Loucy (cell line): ENCODE measurements around the gene ETS2.

Experiments
- H2AFZ ChIP-seq: fragments of 200-600 bp; sonication (generic); 2 replicates; pipeline ENCODE4 v1.6.0; 2016; ENCODE audit warnings: antibody characterized with exemption, mild to moderate bottlenecking, low read length, moderate library complexity
- H3F3A ChIP-seq: fragments of 200-600 bp; 2 replicates; pipeline ENCODE4 v1.6.0; 2016; ENCODE audit warnings: antibody characterized with exemption, low read depth, mild to moderate bottlenecking
- H3K27me3 ChIP-seq: fragments of 200-600 bp; sonication (generic); 2 replicates; pipeline ENCODE4 v1.6.1; 2014; ENCODE audit warnings: low read length, mild to moderate bottlenecking; ENCODE audit not compliant: insufficient read depth, poor library complexity, severe bottlenecking
- H3K36me3 ChIP-seq: fragments of 200-600 bp; sonication (generic); 2 replicates; pipeline ENCODE4 v1.6.1; 2016; ENCODE audit warnings: low read length; ENCODE audit not compliant: insufficient read depth
- H3K4me1 ChIP-seq: fragments of 200-600 bp; sonication (generic); 2 replicates; pipeline ENCODE4 v1.5.1; 2014; ENCODE audit warnings: low read length, mild to moderate bottlenecking; ENCODE audit not compliant: insufficient read depth, poor library complexity, severe bottlenecking
- H3K4me2 ChIP-seq: fragments of 200-600 bp; sonication (generic); 2 replicates; pipeline ENCODE4 v1.6.0; 2014; ENCODE audit warnings: antibody characterized with exemption, low read length, low read depth, mild to moderate bottlenecking; ENCODE audit not compliant: poor library complexity, severe bottlenecking
- H3K4me3 ChIP-seq: fragments of 200-600 bp; sonication (generic); 2 replicates; pipeline ENCODE4 v1.5.1; 2014; ENCODE audit warnings: low read length, mild to moderate bottlenecking, mixed read lengths; ENCODE audit not compliant: poor library complexity, severe bottlenecking
- H3K79me2 ChIP-seq: fragments of 200-600 bp; sonication (generic); 2 replicates; pipeline ENCODE4 v1.6.1; 2014; ENCODE audit warnings: low read length; ENCODE audit not compliant: insufficient read depth
- H3K9ac ChIP-seq: fragments of 200-600 bp; sonication (generic); 2 replicates; pipeline ENCODE4 v1.6.0; 2014; ENCODE audit warnings: mild to moderate bottlenecking, low read depth, low read length, moderate library complexity; ENCODE audit not compliant: poor library complexity, severe bottlenecking
- H3K9me2 ChIP-seq: fragments of 200-600 bp; sonication (generic); replicated peaks from 2 replicates; pipeline ENCODE4 v1.6.1; 2016; ENCODE audit warnings: low read depth, low read length, mixed read lengths
- H3K9me3 ChIP-seq: fragments of 200-600 bp; sonication (generic); 2 replicates; pipeline ENCODE4 v1.6.1; 2014; ENCODE audit warnings: mild to moderate bottlenecking, antibody characterized with exemption, low read length, low read depth; ENCODE audit not compliant: insufficient read depth
- H4K20me1 ChIP-seq: fragments of 200-600 bp; sonication (generic); 2 replicates; pipeline ENCODE4 v1.6.0; 2014; ENCODE audit warnings: antibody characterized with exemption, low read length, mild to moderate bottlenecking; ENCODE audit not compliant: insufficient read depth, poor library complexity, severe bottlenecking
- EZH2phosphoT487 ChIP-seq: fragments of 200-600 bp; IDR thresholded peaks from 2 replicates; pipeline ENCODE4 v1.6.1; 2018; ENCODE audit warnings: antibody characterized with exemption, mild to moderate bottlenecking, moderate library complexity, borderline replicate concordance
- TF ChIP-seq, protein P1 (sequence below): fragments of 200-600 bp; sonication (generic); conservative IDR thresholded peaks from 2 replicates; pipeline ENCODE4 v1.5.1; 2014; ENCODE audit warnings: mild to moderate bottlenecking, antibody characterized with exemption, low read length

ETS2 gene

DNA sequence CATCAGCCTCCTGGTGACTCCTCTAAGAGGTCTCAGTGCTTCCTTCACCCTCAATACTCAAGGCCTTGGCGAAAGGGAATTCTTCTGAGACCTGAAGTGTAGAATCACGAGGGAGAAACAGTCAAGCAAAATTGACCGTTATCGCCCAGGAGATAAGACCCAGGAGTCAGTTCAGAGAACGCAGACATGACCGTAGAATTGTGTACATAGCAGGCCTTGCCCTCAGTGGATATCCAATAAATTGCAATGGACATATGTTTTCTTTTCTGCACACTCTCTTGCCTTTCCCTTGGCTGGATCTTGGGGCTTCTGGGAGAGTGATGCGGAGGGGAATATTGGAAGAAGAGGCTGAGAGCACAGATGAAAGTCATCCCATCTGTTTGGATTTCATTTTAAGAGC is 15.7 kb upstream of the ETS2 start:
- Histone ChIP-seq H2AFZ (no peak overlapping the region), H3K79me2 (no peaks in the 10 kb centered on the region), H4K20me1 (no peaks in the 10 kb centered on the region), H3K9me3 (no peaks in the 10 kb centered on the region), H3K9ac (no peak overlapping the region), H3F3A (no peaks in the 10 kb centered on the region), H3K27me3 (no peaks in the 10 kb centered on the region), H3K4me1 (no peaks in the 10 kb centered on the region), H3K9me2 (no peaks in the 10 kb centered on the region), H3K4me2 (no peak overlapping the region), H3K36me3 (no peaks in the 10 kb centered on the region), H3K4me3 (no peak overlapping the region)
- TF ChIP-seq EZH2phosphoT487, result no peak
- TF ChIP-seq, protein P1, sequence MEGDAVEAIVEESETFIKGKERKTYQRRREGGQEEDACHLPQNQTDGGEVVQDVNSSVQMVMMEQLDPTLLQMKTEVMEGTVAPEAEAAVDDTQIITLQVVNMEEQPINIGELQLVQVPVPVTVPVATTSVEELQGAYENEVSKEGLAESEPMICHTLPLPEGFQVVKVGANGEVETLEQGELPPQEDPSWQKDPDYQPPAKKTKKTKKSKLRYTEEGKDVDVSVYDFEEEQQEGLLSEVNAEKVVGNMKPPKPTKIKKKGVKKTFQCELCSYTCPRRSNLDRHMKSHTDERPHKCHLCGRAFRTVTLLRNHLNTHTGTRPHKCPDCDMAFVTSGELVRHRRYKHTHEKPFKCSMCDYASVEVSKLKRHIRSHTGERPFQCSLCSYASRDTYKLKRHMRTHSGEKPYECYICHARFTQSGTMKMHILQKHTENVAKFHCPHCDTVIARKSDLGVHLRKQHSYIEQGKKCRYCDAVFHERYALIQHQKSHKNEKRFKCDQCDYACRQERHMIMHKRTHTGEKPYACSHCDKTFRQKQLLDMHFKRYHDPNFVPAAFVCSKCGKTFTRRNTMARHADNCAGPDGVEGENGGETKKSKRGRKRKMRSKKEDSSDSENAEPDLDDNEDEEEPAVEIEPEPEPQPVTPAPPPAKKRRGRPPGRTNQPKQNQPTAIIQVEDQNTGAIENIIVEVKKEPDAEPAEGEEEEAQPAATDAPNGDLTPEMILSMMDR, result no peak

DNA sequence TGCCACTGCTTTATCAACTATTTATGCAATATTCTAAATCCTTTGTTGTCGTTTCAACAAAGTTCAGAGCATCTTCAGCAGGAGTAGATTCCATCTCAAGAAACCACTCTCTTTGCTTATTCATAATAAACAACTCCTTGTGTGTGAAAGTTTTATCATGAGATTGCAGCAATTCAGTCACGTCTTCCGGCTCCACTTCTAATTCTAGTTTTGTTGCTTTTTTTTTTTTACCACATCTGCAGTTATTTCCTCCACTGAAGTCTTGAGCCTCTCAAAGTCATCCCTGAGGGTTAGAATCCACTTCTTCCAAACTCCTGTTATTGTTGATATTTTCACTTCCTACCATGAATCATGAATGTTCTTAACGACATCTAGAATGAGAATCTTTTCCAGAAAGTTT is 14.8 kb upstream of the ETS2 start:
- H3F3A ChIP-seq, result no peaks in the 10 kb centered on the region
- H2AFZ ChIP-seq, result no peak overlapping the region
- H3K9me2 ChIP-seq, result no peaks in the 10 kb centered on the region
- H4K20me1 ChIP-seq, result no peaks in the 10 kb centered on the region
- no peaks in the 10 kb centered on the region for H3K36me3 ChIP-seq
- no peaks in the 10 kb centered on the region for H3K27me3 ChIP-seq
- H3K4me3 ChIP-seq, result no peak overlapping the region
- H3K9ac ChIP-seq, result no peak overlapping the region
- H3K9me3 ChIP-seq, result no peaks in the 10 kb centered on the region
- no peaks in the 10 kb centered on the region for H3K79me2 ChIP-seq
- TF ChIP-seq, protein P1, result no peak
- no peak for TF ChIP-seq EZH2phosphoT487
- H3K4me2 ChIP-seq, result no peak overlapping the region
- peaks cover 6% of the 10 kb centered on the region for H3K4me1 ChIP-seq

DNA sequence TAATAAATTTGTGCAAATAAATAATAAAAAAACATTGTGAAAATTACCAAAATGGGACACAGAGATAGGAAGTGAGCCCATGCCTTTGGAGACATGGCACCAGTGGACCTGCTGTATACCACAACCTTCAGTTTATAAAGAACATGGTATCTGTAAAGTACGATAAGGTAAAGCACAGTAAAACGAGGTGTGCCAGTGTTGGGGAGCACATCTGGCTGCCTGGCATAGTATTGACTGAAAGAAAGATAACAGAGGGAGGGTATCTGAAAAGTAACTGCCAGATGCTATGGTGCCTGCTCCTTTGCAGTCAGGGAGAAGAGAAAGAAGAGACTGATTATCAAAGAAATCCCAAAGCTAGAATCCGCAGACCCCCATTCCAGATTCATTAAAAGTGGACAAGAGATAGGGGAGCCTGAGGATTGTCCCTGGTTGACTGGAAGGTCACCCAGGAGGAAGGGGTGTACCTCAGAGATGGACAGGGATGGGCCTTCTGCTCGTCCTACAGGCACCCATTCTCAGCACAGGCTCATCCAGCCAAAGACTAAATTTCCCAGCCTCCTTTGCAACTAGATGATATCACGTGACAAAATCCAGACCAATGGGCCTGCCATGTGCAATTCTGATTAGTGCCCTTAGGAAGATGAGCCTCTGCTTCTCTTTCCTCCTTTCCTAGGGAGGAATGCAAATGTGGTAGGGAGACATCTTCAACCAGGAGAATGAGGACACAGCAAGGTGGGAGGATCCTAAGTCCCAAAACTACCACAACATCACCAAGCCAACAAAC is 12.9 kb upstream of the ETS2 start:
- H3K9ac ChIP-seq, result no peak overlapping the region
- no peaks in the 10 kb centered on the region for H3F3A ChIP-seq
- no peak overlapping the region for H2AFZ ChIP-seq
- no peaks in the 10 kb centered on the region for H3K9me2 ChIP-seq
- no peak overlapping the region for H3K4me2 ChIP-seq
- no peaks in the 10 kb centered on the region for H3K79me2 ChIP-seq
- no peaks in the 10 kb centered on the region for H4K20me1 ChIP-seq
- no peaks in the 10 kb centered on the region for H3K36me3 ChIP-seq
- H3K9me3 ChIP-seq, result no peaks in the 10 kb centered on the region
- H3K4me1 ChIP-seq, result peaks cover 10% of the 10 kb centered on the region
- no peak overlapping the region for H3K4me3 ChIP-seq
- H3K27me3 ChIP-seq, result no peaks in the 10 kb centered on the region
- no peak for TF ChIP-seq EZH2phosphoT487
- TF ChIP-seq, protein P1, result no peak
